OCI-LY3 (cell line): ENCODE results near the gene POPDC2.

ENCODE experiments used
- H2AFZ ChIP-seq: fragments of 200-600, 300-600 bp; shearing (Covaris generic); 2 replicates; pipeline ENCODE4 v1.6.0; 2014; ENCODE audit warnings: antibody characterized with exemption, low read depth, low read length
- H3K27ac ChIP-seq: fragments of 200-600, 300-600 bp; sonication (generic); 2 replicates; pipeline ENCODE4 v1.5.1; 2014; ENCODE audit warnings: mild to moderate bottlenecking, low read length, moderate library complexity, mixed read lengths
- H3K27me3 ChIP-seq: fragments of 200-600, 300-600 bp; sonication (generic); 2 replicates; pipeline ENCODE4 v1.6.1; 2014; ENCODE audit warnings: low read depth, low read length, mixed read lengths
- H3K36me3 ChIP-seq: fragments of 200-600, 300-600 bp; sonication (generic); replicated peaks from 2 replicates; pipeline ENCODE3; 2014; ENCODE audit warnings: low read depth, low read length, mixed read lengths
- H3K4me1 ChIP-seq: fragments of 300-600, 200-600 bp; sonication (generic); 2 replicates; pipeline ENCODE4 v1.6.1; 2014; ENCODE audit warnings: low read length, mixed read lengths
- H3K4me2 ChIP-seq: fragments of 200-600, 300-600 bp; sonication (generic); 2 replicates; pipeline ENCODE4 v1.6.1; 2014; ENCODE audit warnings: low read length, mixed read lengths
- H3K4me3 ChIP-seq: fragments of 300-600, 200-600 bp; sonication (generic); 2 replicates; pipeline ENCODE4 v1.5.1; 2014; ENCODE audit warnings: antibody characterized with exemption, mild to moderate bottlenecking, low read length, moderate library complexity
- H3K79me2 ChIP-seq: fragments of 300-600, 200-600 bp; shearing (Covaris generic); 2 replicates; pipeline ENCODE4 v1.6.1; 2014; ENCODE audit warnings: mild to moderate bottlenecking, low read length, mixed read lengths
- H3K9ac ChIP-seq: fragments of 300-600, 200-600 bp; shearing (Covaris generic); 2 replicates; pipeline ENCODE4 v1.6.0; 2014; ENCODE audit warnings: mild to moderate bottlenecking, low read length, moderate library complexity
- H3K9me3 ChIP-seq: fragments of 200-600, 300-600 bp; shearing (Covaris generic); 2 replicates; pipeline ENCODE4 v1.6.1; 2014; ENCODE audit warnings: low read length, mixed read lengths; ENCODE audit not compliant: insufficient read depth
- H4K20me1 ChIP-seq: fragments of 200-600, 300-600 bp; sonication (generic); 2 replicates; pipeline ENCODE4 v1.6.1; 2016; ENCODE audit warnings: low read length, mixed read lengths; ENCODE audit not compliant: insufficient read depth
- EZH2phosphoT487 ChIP-seq: fragments of 200-600 bp; shearing (Covaris generic); IDR thresholded peaks from 2 replicates; pipeline ENCODE4 v1.6.1; 2018; ENCODE audit warnings: antibody characterized with exemption, mixed run types, low read depth
- TF ChIP-seq, protein P1 (sequence below): fragments of 200-600, 300-600 bp; sonication (generic); IDR thresholded peaks from 2 replicates; pipeline ENCODE4 v1.5.1; 2014; ENCODE audit warnings: antibody characterized with exemption, low read length, low read depth

Gene POPDC2

GRCh38 chr3:119600732-119601131, 59.7 kb downstream of the POPDC2 start:
- Histone ChIP-seq H3K4me2 (peak overlapping the region; percentile 78), H2AFZ (no peak overlapping the region)

DNA sequence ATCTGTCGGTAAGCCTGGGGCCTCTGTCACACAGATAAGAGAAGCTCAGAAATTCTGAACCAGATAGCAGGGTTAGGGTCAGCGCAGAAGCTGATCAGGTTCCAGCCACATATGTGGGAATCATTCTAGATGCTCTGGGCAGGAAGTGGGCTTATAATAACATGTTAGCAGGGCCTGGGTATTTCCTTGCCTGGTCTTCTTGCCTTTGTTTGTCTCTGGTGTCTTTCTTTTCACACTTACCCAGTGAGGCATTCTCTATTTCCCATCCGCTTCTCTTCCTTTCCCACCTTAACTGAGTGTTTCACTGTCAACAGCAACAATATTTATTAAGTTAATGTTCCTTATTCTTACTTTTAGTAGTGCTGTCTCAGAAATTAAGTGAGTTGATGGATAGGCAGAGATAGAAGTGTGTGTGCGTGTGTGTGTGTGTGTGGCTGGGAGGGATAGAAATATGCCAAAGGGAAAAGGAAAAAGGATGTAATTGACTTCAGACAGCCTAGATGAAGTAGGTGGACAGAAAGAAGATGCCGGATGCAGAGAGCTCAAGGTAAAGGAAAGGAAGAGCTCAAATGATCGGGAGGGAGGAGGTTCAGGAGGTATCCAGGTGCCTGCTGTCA, 60.7 kb downstream of the POPDC2 start:
- Histone ChIP-seq H3K9me3 (no peaks in the 10 kb centered on the region), H3K9ac (peak overlapping the region; percentile 77), H3K27ac (peak overlapping the region; percentile 96), H3K79me2 (peaks cover 15% of the 10 kb centered on the region), H4K20me1 (no peaks in the 10 kb centered on the region), H2AFZ (no peak overlapping the region), H3K4me2 (peak overlapping the region; percentile 78), H3K27me3 (no peaks in the 10 kb centered on the region), H3K4me1 (peaks cover 86% of the 10 kb centered on the region), H3K4me3 (peak overlapping the region; percentile 57), H3K36me3 (no peaks in the 10 kb centered on the region)
- no peak for TF ChIP-seq EZH2phosphoT487
- TF ChIP-seq, protein P1, sequence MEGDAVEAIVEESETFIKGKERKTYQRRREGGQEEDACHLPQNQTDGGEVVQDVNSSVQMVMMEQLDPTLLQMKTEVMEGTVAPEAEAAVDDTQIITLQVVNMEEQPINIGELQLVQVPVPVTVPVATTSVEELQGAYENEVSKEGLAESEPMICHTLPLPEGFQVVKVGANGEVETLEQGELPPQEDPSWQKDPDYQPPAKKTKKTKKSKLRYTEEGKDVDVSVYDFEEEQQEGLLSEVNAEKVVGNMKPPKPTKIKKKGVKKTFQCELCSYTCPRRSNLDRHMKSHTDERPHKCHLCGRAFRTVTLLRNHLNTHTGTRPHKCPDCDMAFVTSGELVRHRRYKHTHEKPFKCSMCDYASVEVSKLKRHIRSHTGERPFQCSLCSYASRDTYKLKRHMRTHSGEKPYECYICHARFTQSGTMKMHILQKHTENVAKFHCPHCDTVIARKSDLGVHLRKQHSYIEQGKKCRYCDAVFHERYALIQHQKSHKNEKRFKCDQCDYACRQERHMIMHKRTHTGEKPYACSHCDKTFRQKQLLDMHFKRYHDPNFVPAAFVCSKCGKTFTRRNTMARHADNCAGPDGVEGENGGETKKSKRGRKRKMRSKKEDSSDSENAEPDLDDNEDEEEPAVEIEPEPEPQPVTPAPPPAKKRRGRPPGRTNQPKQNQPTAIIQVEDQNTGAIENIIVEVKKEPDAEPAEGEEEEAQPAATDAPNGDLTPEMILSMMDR, result no peak

More at GRCh38 chr3:119600732-119601131, 59.7 kb downstream of the POPDC2 start:
- Histone ChIP-seq H3K4me3 (peak overlapping the region; percentile 57; the same call in 1 of the 2 replicates), H3K9me3 (no peaks in the 10 kb centered on the region), H3K9ac (peak overlapping the region; percentile 77), H3K79me2 (peaks cover 15% of the 10 kb centered on the region), H3K27ac (peak overlapping the region; percentile 96), H3K4me1 (peaks cover 80% of the 10 kb centered on the region), H3K27me3 (no peaks in the 10 kb centered on the region), H3K36me3 (no peaks in the 10 kb centered on the region), H4K20me1 (no peaks in the 10 kb centered on the region)
- no peak for TF ChIP-seq EZH2phosphoT487
- TF ChIP-seq, protein P1, result peak; percentile 86

- Histone ChIP-seq H3K4me1 (peaks cover 89% of the 10 kb centered on the region), H3K27me3 (no peaks in the 10 kb centered on the region), H3K79me2 (peaks cover 15% of the 10 kb centered on the region), H2AFZ (no peak overlapping the region), H3K4me3 (peak overlapping the region; percentile 57), H3K9me3 (no peaks in the 10 kb centered on the region), H3K4me2 (peak overlapping the region; percentile 78), H4K20me1 (no peaks in the 10 kb centered on the region), H3K27ac (peak overlapping the region; percentile 96), H3K9ac (peak overlapping the region; percentile 77), H3K36me3 (no peaks in the 10 kb centered on the region)
- TF ChIP-seq, protein P1, result no peak
- no peak for TF ChIP-seq EZH2phosphoT487
Measured at GRCh38 chr3:119598410-119599098, 61.8 kb downstream of the POPDC2 start.

- peak within 1 kb of the TSS; percentile 54; the same call in 1 of the 2 replicates for H2AFZ ChIP-seq
Measured at GRCh38 chr3:119597548-119598288, 62.7 kb downstream of the POPDC2 start, which contains the start of gene PLA1A. Gene PLA1A, plus strand, starts transcription at chr3:119597885. Its CDS starts 29 bp downstream, at chr3:119597914.

More at GRCh38 chr3:119597548-119598288, 62.7 kb downstream of the POPDC2 start, which contains the start of gene PLA1A:
- H3K9ac ChIP-seq, result peak within 1 kb of the TSS; percentile 77
- H3K27ac ChIP-seq, result peak within 1 kb of the TSS; percentile 96
- H3K27me3 ChIP-seq, result no peaks in the 10 kb centered on the region
- H3K4me2 ChIP-seq, result peak within 1 kb of the TSS; percentile 78
- H3K79me2 ChIP-seq, result peaks cover 15% of the 10 kb centered on the region
- H3K36me3 ChIP-seq, result no peaks in the 10 kb centered on the region
- peak within 1 kb of the TSS; percentile 57 for H3K4me3 ChIP-seq
- no peaks in the 10 kb centered on the region for H4K20me1 ChIP-seq
- H3K4me1 ChIP-seq, result peaks cover 89% of the 10 kb centered on the region
- TF ChIP-seq, protein P1, result no peak
- TF ChIP-seq EZH2phosphoT487, result no peak
- H3K9me3 ChIP-seq, result no peaks in the 10 kb centered on the region
